HAP-1 (cell line): ENCODE results near the gene C19orf33.
"Not testable (repeated sequence)": the region's sequence is repeated elsewhere in the genome, so short reads cannot be mapped to it uniquely, and the experiment has no call there.

Experiments used
- DNase-seq, 2 experiments: peaks; one replicate each; pipeline ENCODE4 v3.0.0-alpha.2; 2016 to 2020; ENCODE audit warnings: low spot score in 2 of 2
- H3K27me3 ChIP-seq: fragments of 250-450 bp; sonication (Bioruptor Pico); 2 replicates; pipeline ENCODE4 v1.5.1; 2020; ENCODE audit warnings: low read depth, mild to moderate bottlenecking, moderate library complexity
- H3K36me3 ChIP-seq: fragments of 250-450 bp; sonication (Bioruptor Pico); replicated peaks from 2 replicates; pipeline ENCODE4 v1.5.1; 2020; ENCODE audit warnings: mild to moderate bottlenecking
- H3K4me1 ChIP-seq: fragments of 250-450 bp; sonication (Bioruptor Pico); 2 replicates; pipeline ENCODE4 v1.5.1; 2020; ENCODE audit warnings: mild to moderate bottlenecking
- H3K4me3 ChIP-seq: fragments of 250-450 bp; sonication (Bioruptor Pico); 2 replicates; pipeline ENCODE4 v1.5.1; 2020; ENCODE audit warnings: mild to moderate bottlenecking, moderate library complexity
- H3K9me3 ChIP-seq: fragments of 250-450 bp; sonication (Bioruptor Pico); 2 replicates; pipeline ENCODE4 v1.5.1; 2020; ENCODE audit warnings: mild to moderate bottlenecking, moderate library complexity
- in situ Hi-C: fragments of 300-500 bp; cut with MboI; formaldehyde crosslinking; loops from 3 replicates; pipeline ENCODE4 v1.14.3; 2020; ENCODE audit warnings: low sequenced_read_pairs, inconsistent platforms, mixed read lengths

C19orf33 gene

GRCh38 chr19:38303517-38304351, at the start of gene C19orf33:
C19orf33 (plus strand) TSS chr19:38304251; CDS start chr19:38304262, 11 bp downstream.
- H3K36me3 ChIP-seq = peaks cover 35% of the 10 kb centered on the region
- H3K4me1 ChIP-seq = peaks cover 3% of the 10 kb centered on the region
- DNase-seq = no peak
- no peaks in the 10 kb centered on the region for H3K9me3 ChIP-seq
- in situ Hi-C loops = no loop called here
- no peak within 1 kb of the TSS for H3K4me3 ChIP-seq
- H3K27me3 ChIP-seq = no peaks in the 10 kb centered on the region

- in situ Hi-C loops = no loop called here
- H3K4me3 ChIP-seq = peak overlapping the region; percentile 64
- no peaks in the 10 kb centered on the region; the same call in 1 of the 2 replicates for H3K9me3 ChIP-seq
- H3K4me1 ChIP-seq = peaks cover 10% of the 10 kb centered on the region
- no peaks in the 10 kb centered on the region for H3K27me3 ChIP-seq
- peak in 1 of 2 experiments; percentile 48 for DNase-seq
- peaks cover 16% of the 10 kb centered on the region for H3K36me3 ChIP-seq
Measured at GRCh38 chr19:38255383-38256014, 48.6 kb upstream of the C19orf33 start.

GRCh38 chr19:38261942-38262341, 42.1 kb upstream of the C19orf33 start:
- H3K36me3 ChIP-seq, H3K9me3 ChIP-seq, H3K27me3 ChIP-seq, in situ Hi-C loops, H3K4me3 ChIP-seq, DNase-seq: not testable (repeated sequence)
- H3K4me1 ChIP-seq = peaks cover 24% of the 10 kb centered on the region

- in situ Hi-C loops = no loop called here
- H3K9me3 ChIP-seq = no peaks in the 10 kb centered on the region
- H3K4me3 ChIP-seq = no peak overlapping the region
- no peaks in the 10 kb centered on the region for H3K27me3 ChIP-seq
- DNase-seq = peak; percentile 61 to 67
- H3K36me3 ChIP-seq = no peaks in the 10 kb centered on the region
- peaks cover 24% of the 10 kb centered on the region for H3K4me1 ChIP-seq
Measured at GRCh38 chr19:38262585-38263268, 41.3 kb upstream of the C19orf33 start.

- H3K9me3 ChIP-seq = no peaks in the 10 kb centered on the region
- peak; percentile 45 to 85 for DNase-seq
- in situ Hi-C loops = no loop called here
- H3K4me1 ChIP-seq = peaks cover 24% of the 10 kb centered on the region
- H3K27me3 ChIP-seq = no peaks in the 10 kb centered on the region
- no peaks in the 10 kb centered on the region for H3K36me3 ChIP-seq
- H3K4me3 ChIP-seq = peak overlapping the region; percentile 49
Measured at GRCh38 chr19:38263689-38264485, 40.2 kb upstream of the C19orf33 start.

GRCh38 chr19:38264486-38265212, 39.4 kb upstream of the C19orf33 start, which contains the start of gene SPINT2:
SPINT2 (plus strand) TSS chr19:38264573; CDS start chr19:38264893, 320 bp downstream.
- no peaks in the 10 kb centered on the region for H3K9me3 ChIP-seq
- H3K36me3 ChIP-seq = no peaks in the 10 kb centered on the region
- no peaks in the 10 kb centered on the region for H3K27me3 ChIP-seq
- H3K4me1 ChIP-seq = peaks cover 24% of the 10 kb centered on the region
- DNase-seq = peak; percentile 15 to 72
- in situ Hi-C loops = no loop called here
- peak within 1 kb of the TSS; percentile 49 for H3K4me3 ChIP-seq

- Histone ChIP-seq H3K36me3 (no peaks in the 10 kb centered on the region), H3K4me1 (peaks cover 24% of the 10 kb centered on the region), H3K27me3 (no peaks in the 10 kb centered on the region), H3K9me3 (no peaks in the 10 kb centered on the region), H3K4me3 (peak overlapping the region; percentile 49)
- no peak for DNase-seq
- in situ Hi-C loops = no loop called here
Measured at GRCh38 chr19:38265213-38265861, 38.7 kb upstream of the C19orf33 start.

GRCh38 chr19:38265921-38266429, 38.1 kb upstream of the C19orf33 start:
- Histone ChIP-seq H3K4me1 (peaks cover 24% of the 10 kb centered on the region), H3K36me3 (no peaks in the 10 kb centered on the region), H3K27me3 (no peaks in the 10 kb centered on the region), H3K4me3 (no peak overlapping the region), H3K9me3 (no peaks in the 10 kb centered on the region)
- DNase-seq = no peak
- in situ Hi-C loops = no loop called here

GRCh38 chr19:38266981-38267597, 37.0 kb upstream of the C19orf33 start:
- no peak for DNase-seq
- H3K4me1 ChIP-seq = peaks cover 24% of the 10 kb centered on the region
- in situ Hi-C loops = no loop called here

GRCh38 chr19:38267761-38268483, 36.1 kb upstream of the C19orf33 start:
- no peaks in the 10 kb centered on the region for H3K36me3 ChIP-seq
- H3K4me1 ChIP-seq = peaks cover 20% of the 10 kb centered on the region
- H3K9me3 ChIP-seq = no peaks in the 10 kb centered on the region
- H3K4me3 ChIP-seq = no peak overlapping the region
- no peak for DNase-seq
- H3K27me3 ChIP-seq = no peaks in the 10 kb centered on the region
- in situ Hi-C loops = no loop called here

More at GRCh38 chr19:38266981-38267597, 37.0 kb upstream of the C19orf33 start:
- H3K9me3 ChIP-seq = no peaks in the 10 kb centered on the region
- no peaks in the 10 kb centered on the region for H3K27me3 ChIP-seq
- H3K4me3 ChIP-seq = no peak overlapping the region
- no peaks in the 10 kb centered on the region for H3K36me3 ChIP-seq

- in situ Hi-C loops = no loop called here
- H3K9me3 ChIP-seq = no peaks in the 10 kb centered on the region
- peaks cover 14% of the 10 kb centered on the region for H3K4me1 ChIP-seq
- H3K4me3 ChIP-seq = no peak overlapping the region
- no peaks in the 10 kb centered on the region for H3K36me3 ChIP-seq
- no peak for DNase-seq
- H3K27me3 ChIP-seq = no peaks in the 10 kb centered on the region
Measured at GRCh38 chr19:38268539-38268938, 35.5 kb upstream of the C19orf33 start.
